ENCODE measurements around the gene SCML1.

The SCML1 gene

GRCh38 chrX:17801431-17801830 lies 64.1 kb downstream of the SCML1 start:
- no peak for DNase-seq

GRCh38 chrX:17802756-17803155 lies 65.5 kb downstream of the SCML1 start:
- DNase-seq = no peak

- DNase-seq = no peak
Measured at GRCh38 chrX:17803449-17803848, 66.2 kb downstream of the SCML1 start.

Data from CD4-positive, alpha-beta T cell treated with Interleukin-12 subunit alpha and Interleukin-12 subunit beta, for 1 hour (primary cell).